T47D (cell line): ENCODE results near the gene MED4.
"Not testable (repeated sequence)": the region's sequence is repeated elsewhere in the genome, so short reads cannot be mapped to it uniquely, and the experiment has no call there.

Experiments
- DNase-seq, 2 experiments: peaks; one replicate each; pipeline versions ENCODE4 v3.0.0 to v3.0.0-alpha.2; 2011 to 2012; ENCODE audit warnings: low read depth in 1 of 2, low spot score in 1 of 2
- JUND ChIP-seq: IDR thresholded peaks from 2 replicates; pipeline ENCODE4 v1.6.1; 2012; ENCODE audit warnings: low read depth
- in situ Hi-C: cut with HindIII; loops from 2 replicates; pipeline ENCODE4 v1.10.0; 2016; ENCODE audit warnings: low sequenced_read_pairs, low pct_unique_long_range_greater_than_20kb

Gene MED4

DNA sequence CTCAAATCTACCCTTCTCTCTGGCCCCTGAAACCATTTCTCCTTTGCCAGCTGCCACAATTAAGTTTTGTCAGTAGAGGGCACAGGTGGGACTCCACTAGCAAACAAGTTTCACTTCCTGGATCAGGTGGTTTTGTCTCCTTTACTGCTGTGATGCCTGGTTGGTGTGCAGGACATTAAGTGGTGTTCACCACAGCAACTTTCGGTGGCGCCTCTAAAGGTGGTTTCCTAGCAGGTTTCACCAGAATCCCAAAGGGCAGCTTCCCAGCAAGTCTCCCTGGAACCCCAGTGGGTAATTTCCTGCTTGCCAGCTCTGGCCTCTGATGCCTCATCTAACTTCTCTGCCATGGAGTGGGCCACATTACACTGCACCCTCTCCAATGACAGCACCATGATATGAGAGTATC is 16.6 kb downstream of the MED4 start:
- in situ Hi-C loops, result no loop called here
- no peak for TF ChIP-seq JUND
- peak in 1 of 2 experiments; percentile 49 for DNase-seq

DNA sequence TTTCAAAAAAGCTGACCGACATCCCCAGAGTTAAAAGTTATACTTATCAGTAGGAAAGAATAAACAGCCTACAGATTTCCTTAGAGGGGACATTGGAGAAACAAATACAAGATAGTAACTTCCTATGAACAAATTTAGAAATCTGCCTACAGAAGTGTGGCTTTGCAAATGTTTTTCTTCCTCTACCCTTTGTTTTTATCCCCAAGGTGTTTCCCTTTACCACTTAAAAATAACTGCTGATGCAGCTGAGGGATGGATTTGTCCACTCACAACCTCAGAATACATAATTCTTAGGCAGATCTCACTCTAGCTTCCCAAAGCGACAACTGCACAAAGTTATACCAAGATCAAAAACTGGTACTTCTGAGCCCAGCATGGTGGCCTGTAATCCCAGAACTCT is 20.9 kb downstream of the MED4 start:
- TF ChIP-seq JUND, result no peak
- DNase-seq, result no peak
- in situ Hi-C loops, result no loop called here

DNA sequence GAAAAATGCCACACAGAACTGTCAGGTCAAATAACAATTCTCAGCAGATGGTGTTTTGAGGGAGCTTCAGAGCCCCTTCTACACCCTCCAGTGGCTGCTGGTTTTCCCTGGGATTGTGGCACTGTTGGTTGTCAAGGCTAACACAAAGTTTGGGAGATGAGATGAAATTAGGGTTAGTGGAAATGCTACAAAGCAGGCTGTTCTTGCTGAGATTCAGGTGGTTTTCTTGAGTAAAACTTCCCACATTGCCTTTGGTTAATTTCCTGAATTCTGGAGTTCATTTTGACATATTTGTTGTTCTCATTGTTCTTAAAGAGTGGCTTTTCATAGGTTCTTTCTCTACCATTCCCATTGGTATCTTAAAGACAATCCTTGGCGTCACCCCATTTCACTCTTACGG is 22.1 kb downstream of the MED4 start:
- no peak for DNase-seq
- in situ Hi-C loops, result no loop called here
- no peak for TF ChIP-seq JUND

DNA sequence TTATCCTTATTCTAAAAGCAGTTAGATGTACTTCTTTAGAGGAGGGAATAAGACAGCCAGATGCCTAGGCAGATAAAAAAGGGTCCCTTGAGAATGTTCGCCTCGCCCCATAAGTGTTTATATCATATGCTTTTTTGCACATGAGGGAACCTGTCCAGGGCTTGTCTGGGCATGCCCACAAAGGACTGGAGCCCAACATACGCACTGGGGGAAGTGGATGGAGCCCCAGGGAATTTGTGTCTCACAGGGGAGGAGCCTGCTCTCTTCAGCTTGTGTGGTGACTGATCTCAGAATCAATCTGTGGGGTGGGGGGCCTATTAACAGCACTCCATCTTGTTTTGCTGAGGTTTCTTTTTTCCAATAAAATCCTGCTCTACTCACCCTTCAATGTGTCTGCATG is 22.6 kb downstream of the MED4 start:
- in situ Hi-C loops, result no loop called here
- no peak for DNase-seq
- no peak for TF ChIP-seq JUND

DNA sequence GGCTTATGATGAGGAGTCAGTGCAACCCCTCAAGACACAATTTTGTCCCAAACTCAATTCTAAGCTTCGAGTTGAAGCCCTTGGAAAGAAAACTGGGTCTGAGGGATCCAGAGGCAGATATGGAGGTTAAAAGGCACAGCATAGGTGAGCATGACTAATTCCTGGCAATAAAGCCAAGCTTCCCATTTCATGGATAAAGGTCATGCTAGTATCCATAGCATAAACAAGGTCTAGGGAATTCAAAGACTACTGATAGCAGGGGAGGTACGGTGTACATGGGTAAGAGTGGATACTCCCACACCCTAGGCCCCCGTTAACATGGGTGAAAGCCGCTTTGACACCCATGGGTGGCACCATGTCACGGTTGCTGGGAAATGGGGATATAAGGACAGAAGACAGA is 24.0 kb downstream of the MED4 start:
- TF ChIP-seq JUND, result no peak
- in situ Hi-C loops, result no loop called here
- no peak for DNase-seq

DNA sequence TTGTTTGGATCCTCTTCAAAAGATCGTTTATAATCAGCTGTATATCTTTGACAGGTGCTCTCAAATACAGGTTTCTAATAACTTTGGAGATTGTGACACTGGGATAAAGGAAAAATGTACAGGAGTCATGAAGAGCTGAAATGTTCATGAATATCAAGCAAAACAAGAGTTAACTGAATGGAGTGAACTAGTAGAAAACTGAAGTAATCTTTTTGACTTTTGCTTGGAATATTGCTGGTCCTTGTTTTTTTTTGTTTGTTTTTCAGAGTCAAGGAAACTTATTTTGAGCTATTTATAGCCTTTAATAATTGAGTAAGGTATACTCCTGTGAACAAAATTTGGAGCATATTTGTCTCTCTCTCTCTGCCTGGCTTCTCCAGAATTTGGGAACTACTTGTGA is 25.3 kb downstream of the MED4 start:
- DNase-seq, result no peak
- in situ Hi-C loops, result no loop called here
- TF ChIP-seq JUND, result no peak

DNA sequence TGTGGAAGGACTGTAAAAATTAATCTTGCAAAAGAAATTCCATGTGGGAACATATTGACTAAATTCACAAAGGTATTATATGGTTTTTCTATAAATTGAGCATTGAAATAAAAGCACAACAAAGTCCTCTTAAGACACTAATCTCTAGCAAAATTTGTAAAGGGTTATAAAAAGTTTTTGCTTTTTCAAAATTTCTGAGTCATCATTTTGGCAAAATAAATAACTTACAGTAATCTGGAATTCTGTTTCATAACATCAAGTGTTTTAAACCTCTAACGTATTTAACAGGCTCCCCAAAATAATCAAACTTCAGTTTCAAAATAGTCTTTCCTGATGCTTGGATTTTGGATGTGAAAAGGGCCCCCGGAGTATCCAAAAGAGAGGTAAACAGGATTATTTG is 26.0 kb downstream of the MED4 start:
- no peak for TF ChIP-seq JUND
- DNase-seq, result no peak
- in situ Hi-C loops, result no loop called here

DNA sequence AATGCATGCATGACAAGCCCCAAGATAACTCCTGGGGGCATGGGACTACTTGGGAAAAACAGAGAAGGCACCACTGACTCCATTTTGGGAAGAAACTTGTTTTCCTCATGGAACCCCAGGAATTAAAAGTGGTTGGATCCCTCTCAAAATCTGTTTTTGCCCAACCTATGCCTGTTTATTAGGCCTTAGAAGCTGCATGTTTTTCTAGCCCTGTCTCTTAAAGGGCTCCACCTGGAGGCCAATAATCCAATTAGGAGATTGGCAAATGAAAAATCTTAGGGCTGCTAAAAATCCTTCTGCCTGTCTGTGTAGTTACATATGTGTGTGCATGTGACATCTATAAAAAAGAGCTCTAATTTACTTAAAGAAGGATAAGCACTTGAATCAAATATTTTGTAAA is 26.9 kb downstream of the MED4 start:
- DNase-seq, result no peak
- in situ Hi-C loops, result no loop called here
- TF ChIP-seq JUND, result no peak

DNA sequence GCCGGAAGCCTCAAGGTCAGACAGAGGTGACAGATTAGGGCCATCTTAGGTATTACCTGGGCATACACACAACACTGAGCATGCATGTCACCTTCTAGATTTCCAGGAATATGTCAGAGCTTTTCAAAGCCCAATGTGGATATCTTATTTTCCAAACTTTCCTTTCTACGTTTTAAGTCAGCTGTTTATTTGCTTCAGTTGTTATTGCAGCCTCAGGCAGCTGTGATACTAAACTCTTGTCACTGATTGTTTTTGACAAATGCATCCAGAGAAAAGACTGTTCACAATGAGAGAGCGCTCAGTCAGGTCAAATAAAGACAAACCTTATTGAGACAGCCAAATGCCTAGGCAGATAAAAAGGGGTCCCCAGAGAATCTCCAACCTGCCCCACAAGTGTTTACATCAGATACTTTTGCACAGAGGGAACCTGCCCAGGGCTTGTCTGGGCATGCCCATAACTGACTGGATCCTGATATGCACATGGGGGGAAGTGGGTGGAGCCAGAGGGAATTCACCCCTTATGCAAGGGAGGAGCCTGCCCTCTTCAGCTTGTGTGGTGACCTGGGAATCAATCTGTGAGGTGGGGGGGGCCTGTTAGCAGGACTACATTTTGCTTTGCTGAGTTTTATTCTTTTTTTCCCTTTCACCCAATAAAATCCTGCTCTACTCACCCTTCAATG is 28.5 kb downstream of the MED4 start:
- no peak for TF ChIP-seq JUND
- in situ Hi-C loops, result no loop called here
- no peak for DNase-seq

DNA sequence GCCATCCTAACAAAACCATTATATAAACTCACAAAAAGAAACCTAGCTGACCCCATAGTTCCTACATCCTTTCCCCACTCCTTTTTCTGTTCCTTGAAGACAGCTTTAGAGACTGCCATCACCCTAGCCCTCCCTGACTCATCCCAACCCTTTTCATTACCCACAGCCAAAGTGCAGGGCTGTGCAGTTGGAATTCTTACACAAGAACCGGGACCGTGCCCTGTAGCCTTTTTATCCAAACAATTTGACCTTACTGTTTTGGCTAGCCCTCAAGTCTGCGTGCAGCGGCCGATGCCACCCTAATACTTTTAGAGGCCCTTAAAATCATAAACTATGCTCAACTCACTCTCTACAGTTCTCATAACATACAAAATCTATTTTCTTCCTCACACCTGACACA is 35.0 kb downstream of the MED4 start:
- DNase-seq, in situ Hi-C loops: not testable (repeated sequence)

DNA sequence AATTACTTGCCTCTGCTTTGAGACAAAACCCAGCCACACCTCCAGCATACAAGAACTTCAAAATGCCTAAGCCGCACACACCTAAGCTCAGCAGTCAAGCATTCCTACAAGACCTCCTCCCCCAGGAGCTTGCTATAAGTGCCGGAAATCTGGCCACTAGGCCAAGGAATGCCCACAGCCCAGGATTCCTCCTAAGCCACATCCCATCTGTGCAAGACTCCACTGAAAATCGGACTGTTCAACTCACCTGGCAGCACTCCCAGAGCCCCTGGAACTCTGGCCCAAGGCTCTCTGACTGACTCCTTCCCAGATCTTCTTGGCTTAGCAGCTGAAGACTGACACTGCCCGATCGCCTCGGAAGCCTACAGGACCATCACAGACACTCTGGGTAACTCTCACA is 36.4 kb downstream of the MED4 start:
- in situ Hi-C loops, DNase-seq: not testable (repeated sequence)

DNA sequence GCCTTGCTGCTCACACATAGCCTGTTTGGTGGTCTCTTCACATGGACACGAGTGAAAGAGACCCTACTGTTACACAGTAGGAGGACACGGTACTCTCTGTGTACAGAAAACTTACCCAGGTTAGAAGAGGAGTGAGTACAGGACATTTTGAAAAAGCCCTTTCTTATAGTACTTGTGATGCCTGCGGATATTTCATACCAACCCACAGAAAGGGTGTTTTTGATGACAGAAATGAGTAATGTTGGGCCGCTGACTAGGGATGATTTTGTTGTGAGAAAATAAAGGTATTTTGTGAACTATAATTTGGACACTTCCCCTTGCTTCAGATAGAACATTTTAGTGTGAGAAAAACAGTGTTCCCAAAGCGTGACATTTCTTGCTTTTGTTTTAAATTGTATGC is 39.2 kb downstream of the MED4 start:
- no peak for DNase-seq
- no peak for TF ChIP-seq JUND
- in situ Hi-C loops, result no loop called here

DNA sequence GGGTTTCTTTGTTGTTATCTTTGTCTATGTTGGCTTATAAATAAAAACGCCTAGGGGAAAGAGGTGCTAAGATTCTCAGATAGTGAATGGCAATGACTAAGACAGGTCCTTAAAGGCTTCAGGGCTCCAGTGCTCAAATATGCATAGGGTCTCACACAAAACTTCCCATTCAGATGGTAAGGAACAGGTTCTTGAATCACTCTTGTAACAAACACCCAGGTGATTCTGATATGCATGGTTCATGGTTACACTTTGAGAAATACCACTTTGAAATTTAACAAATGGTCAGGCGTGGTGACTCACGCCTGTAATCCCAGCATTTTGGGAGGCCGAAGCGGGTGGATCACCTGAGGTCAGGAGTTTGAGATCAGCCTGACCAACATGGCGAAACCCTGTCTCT is 40.3 kb downstream of the MED4 start:
- DNase-seq, result peak in 1 of 2 experiments; percentile 23
- in situ Hi-C loops, result no loop called here
- no peak for TF ChIP-seq JUND

DNA sequence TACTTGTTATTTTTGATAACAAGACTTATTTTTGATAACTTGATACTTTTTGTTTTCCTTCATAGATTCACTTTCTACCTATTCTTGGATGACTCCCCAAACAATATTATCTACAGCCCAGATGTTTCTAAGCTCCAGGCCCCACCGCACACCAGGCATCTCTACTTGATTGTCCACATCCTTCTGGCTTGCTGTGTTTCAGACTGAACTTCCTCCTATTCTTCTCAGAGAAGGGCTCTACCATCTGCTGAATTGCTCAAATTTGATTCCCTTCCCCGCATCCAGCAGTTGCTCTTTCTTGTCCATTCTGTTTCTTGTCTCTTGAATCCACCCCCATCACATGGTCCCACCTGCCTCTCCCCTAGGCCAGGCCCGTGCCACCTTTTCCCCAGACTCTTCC is 44.4 kb downstream of the MED4 start:
- in situ Hi-C loops, result no loop called here
- no peak for TF ChIP-seq JUND
- no peak for DNase-seq
